GM19351 (cell line): ENCODE results near the gene FAM111A.
A peak's percentile ranks its signal among the peaks of the same experiment; 100 is the strongest.

Experiments used
- ATAC-seq: cut with Tn5 transposase; IDR thresholded peaks from one replicate; pipeline ENCODE4 v1.9.1; 2021; ENCODE audit warnings: mild to moderate bottlenecking, moderate library complexity; ENCODE audit not compliant: unreplicated experiment

The FAM111A gene

DNA sequence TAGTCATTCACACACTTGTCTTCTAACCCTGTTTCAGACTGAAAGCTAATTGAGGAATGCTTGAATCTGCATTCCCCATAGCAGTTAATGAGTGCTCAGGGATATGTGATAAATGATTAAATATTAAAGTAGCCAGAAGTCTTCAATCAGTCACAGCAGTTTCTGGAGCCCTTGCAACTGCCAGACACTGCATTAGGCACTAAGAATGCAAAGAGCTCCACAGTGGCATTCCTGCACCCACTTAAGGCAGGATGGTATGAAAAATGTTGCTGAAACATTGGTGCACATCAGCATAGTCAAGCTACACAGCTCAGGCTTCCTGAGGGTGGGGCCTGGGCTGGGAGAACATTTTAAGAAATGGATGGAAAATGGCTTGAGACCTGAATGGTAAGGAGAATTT, 35.7 kb downstream of the FAM111A start:
- no peak for ATAC-seq

DNA sequence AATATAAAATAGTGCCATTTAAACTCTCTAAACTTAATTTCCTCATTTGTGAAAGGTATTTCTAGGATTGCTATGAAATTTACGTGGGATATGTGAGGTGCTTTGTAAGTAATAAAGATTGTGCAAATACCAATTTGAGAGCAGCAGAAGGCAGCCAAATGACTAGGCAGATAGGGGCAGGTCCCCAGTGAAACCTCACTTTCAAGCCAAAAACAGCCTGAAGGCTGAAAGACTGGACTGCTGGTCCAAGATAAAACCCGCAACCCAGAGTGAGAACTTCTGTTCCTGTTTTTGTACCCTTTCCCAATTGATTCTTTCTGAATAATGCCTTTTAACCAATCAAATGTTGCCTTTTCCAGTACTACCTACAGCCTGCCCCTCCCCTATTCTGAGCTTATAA, 36.5 kb downstream of the FAM111A start:
- ATAC-seq: no peak

DNA sequence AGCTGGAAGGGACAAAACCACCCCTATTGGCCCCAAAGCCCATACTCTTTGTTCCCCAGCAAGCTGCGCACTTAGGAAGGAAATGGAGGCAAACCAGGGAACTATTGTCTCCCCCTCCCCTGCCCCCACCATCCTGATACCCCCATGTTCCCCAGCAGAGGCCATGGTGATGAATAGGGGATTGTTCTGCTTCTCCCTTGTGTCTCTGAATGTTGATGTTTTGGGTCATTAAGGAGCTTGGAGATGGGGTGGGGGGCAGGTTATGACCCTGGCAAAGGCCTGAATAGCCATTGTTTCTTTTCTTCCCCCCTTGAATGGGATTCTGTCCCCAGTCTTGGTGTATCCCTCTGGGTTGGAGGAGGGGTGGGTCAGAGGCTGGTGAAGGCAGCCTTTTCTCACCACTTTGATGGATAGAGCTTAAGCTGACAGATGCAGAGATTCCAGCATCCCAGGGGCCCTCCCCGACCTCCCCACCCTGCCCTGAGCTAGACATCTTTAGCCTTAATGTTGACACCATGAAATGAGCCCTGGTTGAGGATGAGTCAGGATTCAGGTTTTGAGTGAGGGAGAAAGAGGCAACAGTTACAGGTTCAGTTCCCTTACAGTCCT, 37.6 kb downstream of the FAM111A start:
- ATAC-seq: no peak

DNA sequence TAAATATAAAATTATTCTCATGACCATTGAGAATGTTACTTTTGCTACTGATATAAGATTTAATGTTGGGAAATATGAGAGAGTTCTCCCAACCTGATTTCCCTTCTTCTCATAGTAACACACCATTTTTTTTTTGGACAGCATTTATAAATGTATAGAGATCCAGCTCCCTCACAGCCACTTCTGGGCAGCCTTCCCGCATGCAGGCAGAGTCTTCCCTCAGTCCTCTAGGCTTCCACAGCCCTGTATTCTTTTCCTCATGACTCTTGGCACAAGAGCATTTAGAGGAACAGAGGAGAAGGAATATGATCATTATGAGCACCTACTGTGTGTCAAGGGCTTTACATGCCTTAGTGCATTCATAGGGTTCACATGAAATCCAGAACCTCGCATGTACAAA, 38.3 kb downstream of the FAM111A start:
- no peak for ATAC-seq

DNA sequence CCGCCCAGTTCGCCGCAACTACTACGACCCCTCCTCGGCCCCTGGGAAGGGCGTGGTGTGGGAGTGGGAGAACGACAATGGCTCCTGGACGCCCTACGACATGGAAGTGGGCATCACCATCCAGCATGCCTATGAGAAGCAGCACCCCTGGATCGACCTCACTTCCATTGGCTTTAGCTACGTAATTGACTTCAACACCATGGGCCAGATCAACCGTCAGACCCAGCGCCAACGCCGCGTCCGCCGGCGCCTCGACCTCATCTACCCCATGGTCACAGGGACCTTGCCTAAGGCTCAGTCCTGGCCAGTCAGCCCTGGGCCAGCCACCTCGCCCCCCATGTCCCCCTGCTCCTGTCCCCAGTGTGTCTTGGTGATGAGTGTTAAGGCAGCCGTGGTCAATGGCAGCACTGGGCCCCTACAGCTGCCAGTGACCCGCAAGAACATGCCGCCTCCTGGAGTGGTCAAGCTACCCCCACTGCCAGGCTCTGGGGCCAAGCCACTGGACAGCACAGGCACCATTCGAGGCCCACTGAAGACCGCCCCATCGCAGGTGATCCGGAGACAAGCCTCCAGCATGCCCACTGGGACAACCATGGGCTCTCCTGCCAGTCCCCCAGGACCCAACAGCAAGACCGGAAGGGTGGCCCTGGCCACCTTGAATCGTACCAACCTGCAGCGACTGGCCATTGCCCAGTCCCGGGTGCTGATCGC, 39.2 kb downstream of the FAM111A start:
- no peak for ATAC-seq

DNA sequence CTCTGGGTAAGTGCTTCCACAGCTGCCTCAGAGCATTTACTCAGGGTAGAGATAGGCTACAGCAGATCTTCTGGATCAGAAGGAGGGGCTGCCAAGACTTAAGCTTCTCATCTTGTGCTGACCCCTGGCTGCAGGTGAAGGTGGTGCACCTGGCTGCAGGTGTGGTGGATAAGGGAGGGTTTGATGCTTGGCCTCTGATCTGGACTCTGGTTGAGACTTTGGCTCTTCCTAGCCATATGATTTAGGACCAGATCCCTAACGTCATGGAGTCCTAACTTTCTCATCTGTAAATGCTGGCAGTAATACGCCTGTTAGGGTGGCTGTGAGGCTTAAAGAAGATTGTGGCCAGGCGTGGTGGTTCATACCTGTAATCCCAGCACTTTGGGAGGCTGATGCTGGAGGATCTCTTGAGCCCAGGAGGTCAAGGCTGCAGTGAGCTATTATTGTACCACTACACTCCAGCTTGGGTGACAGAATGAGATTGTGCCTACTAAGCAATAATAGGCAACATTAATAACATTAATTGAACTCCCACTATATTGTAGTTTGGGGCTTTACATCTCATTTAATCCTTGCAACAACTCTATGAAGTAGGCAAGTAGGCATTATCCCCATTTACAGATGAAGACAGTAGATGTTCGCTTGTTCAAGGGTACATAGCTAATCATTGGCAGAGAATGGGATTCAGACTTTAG, 39.9 kb downstream of the FAM111A start:
- no peak for ATAC-seq

DNA sequence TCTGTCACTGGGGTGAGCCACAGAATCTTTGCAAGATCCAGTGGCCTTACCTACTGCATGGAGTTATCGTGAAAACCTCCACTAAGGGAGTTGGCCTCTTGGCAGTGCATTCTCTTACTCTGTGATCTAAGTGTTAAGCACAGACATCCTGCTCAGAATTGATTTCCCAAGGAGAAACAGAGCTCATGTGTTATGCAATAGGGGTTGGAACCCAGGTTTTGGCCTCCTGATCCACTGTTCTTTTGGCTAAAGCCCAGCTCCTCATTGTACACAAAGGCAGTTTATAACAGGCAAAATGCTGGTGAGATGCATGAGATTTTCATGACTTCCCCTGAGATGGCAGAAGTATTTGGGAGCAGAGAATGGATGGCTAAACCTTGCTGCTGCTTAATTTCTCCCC, 41.1 kb downstream of the FAM111A start:
- no peak for ATAC-seq

DNA sequence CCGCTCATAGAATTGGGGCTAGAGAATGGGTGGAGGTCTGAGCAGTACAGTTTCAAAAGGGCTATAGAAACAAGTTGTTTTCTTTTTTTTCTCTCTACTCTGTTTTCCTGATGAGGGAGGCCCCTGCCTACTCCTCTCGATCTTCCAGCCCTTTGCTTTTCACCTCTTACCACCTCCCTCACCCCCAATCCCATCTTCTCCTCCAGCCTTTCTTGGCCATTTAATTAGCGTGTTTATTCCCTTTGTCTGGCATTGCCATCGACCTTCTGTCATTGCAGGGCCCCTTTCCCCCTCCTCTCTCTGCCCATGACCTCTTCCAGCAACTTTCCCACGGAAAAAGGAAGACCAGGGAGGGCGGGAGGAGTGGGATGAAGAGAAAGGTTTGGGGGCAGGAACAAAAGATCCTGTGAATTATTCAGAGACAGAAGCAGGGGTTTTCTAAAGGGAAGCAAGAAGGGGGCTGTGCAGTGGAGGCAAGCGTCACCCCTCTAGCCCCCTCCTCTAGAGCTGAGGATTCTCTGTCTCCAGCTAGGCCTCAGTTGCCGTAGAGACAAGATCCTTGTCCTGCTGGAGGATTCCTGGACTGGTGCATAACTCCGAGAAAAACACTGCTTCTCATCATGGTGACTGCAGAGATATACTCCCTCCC, 42.2 kb downstream of the FAM111A start:
- ATAC-seq: no peak

DNA sequence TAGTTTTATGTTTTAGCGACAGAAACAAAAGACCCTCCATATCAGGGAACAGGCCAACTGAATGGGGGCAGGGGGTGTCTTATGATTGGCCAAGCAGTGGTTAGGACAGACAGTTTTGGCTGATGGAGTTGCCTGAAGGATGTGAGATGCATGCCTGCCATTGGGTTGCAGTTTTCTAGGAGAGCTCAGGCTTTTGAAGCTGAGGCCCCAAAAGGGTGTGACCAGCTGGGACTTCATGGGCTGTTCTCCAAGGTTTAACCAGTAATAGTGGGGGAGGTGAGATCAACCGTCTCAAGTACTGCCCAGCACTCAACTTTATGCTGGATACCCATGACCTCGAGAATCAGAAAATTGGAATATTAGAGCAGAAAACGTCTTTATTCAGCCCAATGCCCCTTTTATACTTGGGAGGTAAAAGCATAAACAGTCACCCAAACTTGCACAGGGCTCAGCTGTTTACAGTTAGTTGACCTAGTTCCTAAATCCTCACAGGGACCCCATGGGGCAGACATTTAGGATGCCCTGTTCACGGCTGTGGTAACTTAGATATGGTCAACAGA, 42.8 kb downstream of the FAM111A start:
- ATAC-seq: no peak

DNA sequence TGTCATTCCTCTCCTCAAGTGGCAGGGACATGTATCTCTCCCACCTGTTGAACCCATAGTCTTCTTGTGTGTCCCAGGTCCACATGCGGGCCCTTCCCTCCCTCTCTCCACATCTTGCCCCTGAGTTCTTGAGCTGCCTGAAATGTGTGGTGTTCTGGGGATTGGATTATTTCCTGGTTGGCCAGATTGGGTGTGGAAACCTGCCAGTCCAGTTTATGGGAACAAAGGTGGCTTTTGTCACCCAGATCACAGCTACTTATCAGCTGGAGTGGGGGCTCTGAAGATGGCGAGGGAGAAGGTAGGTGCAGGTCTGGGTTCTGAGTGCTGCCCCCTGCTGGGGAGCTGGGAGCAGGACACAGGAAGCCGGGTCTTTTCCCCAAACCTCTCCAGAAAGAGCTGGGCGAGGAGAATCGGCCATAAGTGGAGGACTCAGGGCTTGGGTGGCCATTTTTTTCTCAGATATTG, 43.5 kb downstream of the FAM111A start:
- peak; percentile 74 for ATAC-seq

DNA sequence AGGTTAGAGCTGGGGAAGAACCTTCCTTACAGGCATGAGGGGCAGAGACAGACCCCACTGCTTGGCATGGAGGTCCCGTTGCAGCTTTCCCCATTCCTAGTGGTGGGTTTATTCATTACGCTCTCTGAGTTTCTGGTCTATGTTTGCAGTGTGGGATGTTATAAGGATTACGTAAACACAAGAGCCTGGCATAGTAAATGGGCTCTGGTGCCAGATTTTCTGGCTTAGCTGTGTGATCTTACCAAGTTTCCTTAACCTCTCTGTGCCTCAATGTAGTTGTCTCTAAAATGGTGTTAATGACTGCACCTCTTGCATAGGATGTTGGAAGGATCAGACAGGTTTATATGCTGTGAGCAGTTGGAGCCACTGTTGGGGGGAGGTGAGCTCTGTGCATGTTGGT, 44.4 kb downstream of the FAM111A start:
- ATAC-seq: no peak

DNA sequence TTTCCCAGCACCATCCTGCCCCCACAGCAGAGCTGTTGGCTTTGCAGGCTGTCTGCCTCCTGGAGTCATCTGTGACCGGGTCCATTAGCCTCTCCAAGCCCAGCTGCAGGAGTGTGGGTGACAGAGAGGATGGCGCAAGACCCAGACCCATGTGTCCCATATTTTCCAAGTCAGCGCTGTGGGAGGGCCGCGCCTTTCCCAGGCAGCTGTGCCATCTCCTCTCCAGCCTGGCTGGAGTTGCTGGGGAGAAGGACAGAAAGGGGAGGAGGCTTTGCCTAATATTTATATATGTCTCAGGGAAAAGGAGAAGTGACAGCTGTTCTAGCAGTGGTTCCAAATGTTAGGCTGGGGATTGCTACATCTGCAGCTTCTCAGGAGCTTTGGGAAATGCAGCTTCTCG, 44.9 kb downstream of the FAM111A start:
- ATAC-seq: no peak

DNA sequence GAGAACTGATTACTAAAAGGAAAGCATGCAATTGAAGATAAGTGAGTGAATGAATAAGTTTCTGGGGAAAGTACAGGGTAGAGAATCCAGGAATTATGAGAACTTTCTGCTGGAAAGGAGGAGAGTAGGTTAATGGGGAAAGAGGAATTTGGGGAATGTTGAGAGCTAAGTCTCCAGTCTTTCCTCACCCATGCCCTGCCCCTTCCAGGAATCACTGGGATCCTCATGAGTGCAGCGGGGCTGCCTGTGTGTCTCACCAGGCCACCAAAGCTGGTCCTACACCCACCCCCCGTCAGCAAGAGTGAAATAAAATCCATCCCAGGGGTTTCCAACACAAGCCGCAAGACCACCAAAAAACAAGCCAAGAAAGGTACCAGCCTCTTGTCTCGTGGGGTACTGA, 46.3 kb downstream of the FAM111A start:
- ATAC-seq: no peak

DNA sequence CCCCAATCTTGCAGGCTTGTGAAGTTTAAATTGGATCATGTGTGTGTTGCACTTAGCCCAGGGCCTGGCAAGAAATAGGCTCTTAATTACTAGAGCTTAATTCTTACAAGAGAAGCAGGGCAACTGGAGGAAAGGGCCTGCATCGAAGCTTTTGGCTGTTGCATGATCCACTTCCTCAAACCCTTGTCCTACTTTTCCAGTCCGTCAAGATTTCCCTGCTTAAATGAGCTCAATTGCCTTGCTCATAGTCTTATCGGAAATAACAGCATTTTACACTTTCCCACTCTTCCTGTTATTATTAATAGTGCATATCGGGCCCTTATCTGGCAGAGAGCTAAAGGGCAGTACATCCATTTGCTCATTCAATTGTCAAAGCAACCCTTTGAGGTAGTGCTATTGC, 47.3 kb downstream of the FAM111A start:
- ATAC-seq: no peak

DNA sequence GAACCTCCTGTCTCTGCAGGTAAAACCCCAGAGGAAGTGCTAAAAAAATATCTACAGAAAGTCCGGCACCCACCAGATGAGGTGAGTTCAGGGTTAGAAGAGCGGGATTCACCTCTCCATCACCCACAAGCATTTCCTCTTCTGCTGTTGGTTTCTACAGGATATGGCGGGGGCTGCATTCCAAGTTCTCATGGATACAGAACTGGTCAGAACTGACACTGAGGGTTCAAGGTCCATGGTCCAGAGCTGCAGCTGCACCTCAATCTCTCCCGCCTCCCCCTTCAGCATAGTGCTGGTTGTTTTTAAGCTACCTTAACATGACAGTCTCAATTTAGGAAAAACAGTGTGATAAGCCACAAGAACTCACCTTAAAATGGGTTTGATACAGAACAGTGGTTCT, 48.4 kb downstream of the FAM111A start:
- ATAC-seq: no peak

DNA sequence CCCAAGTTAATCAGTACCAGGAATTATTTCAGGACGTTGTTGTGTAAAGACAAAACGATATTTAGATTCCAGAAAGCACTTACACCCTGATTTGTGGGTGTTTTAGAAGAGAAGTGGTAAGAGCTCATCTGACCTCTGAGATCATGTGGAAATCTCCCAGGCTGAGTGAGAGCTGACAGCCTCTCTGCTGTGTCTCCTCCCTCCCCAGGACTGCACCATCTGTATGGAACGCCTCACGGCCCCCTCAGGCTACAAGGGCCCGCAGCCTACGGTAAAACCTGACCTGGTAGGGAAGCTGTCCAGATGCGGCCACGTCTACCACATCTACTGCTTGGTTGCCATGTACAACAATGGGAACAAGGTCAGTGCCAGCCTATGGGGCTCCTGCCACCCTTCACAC, 49.2 kb downstream of the FAM111A start:
- ATAC-seq: no peak

DNA sequence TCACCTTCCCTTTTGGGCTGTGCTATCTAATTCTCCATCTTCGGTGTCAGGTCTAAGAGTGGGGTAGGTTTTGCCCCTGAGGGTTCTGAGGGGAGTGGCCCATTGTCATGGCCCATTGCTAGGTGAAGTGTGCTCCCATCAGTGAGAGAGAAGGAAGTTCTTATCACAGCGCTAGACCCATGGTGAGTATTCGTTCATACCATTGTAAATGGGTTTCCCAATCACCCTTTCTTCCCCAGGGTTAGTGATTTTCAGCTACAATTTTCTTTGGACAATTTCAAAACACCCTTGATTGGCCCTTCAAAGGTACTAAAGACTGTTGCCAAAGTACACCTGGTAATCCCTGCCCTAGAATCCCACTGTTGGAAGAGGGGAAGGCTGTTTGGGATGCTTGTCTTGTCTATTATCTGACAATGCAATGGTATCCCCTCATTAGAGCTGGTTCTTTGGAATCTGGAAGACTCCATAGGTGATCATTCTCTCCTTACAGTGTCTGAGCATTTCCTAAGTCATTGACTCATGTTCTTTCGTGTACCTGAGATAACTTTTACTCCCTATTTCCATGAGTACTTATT, 49.9 kb downstream of the FAM111A start:
- ATAC-seq: no peak

DNA sequence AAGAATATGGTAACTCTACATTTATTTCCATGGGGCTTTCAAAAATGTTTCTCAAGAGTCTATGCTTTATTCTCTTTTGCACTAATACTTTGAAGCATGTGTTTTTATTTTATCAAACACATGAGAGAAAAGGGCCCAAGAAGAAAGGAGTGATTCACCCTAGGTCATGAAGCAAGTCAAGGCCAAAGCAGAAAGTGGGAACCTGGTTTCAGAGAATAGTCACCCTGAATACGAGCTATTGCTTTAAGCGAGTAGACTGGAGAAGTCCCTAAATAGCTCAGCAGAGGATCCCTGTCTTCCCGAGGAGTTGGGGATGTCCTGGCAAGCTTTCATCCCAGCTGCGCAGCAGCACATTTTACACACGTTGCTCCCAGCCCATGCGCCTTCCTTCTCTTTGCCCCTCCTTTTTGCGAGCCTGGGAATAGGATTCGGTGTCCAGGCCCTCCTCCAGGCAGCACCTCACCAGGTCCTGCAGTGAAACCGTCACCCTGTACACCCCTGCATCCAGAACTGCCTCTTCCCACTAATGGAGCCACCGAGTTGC, 51.0 kb downstream of the FAM111A start:
- no peak for ATAC-seq

DNA sequence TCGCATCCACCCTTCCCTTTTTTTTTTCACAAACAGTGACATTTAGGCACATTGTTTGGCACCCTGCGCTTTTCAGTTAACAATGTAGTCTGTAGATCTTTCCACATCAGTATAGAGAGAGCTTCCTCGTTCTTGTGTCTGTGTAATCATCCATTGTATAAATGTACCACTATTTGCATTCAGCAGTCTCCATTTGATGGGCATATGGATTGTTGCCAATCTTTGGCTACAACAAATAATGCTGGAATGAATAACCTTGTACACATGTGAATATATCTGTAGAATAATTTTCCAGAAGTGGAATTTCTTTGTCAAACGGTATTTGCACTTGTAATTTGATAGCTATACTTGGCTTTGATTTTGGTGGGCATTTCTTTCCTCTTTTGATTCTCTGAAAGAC, 52.9 kb downstream of the FAM111A start:
- no peak for ATAC-seq

DNA sequence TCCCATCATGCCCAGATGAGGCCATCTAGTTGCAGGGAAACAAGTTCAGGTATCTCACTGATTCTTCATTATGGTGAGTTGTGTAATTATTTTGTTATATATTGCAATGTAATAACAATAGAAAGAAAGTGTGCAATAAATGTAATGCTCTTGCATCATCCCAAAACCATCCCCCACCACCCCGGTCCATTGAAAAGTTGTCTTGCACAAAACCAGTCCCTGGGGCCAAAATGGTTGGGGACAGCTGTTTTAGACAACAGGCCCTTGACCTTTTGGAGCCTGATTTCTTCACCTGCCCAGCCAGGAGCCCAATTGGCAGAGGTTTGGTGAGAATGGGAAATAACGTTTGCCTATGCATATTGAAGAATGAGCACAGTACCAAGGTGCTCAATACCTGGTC, 54.1 kb downstream of the FAM111A start:
- no peak for ATAC-seq

DNA sequence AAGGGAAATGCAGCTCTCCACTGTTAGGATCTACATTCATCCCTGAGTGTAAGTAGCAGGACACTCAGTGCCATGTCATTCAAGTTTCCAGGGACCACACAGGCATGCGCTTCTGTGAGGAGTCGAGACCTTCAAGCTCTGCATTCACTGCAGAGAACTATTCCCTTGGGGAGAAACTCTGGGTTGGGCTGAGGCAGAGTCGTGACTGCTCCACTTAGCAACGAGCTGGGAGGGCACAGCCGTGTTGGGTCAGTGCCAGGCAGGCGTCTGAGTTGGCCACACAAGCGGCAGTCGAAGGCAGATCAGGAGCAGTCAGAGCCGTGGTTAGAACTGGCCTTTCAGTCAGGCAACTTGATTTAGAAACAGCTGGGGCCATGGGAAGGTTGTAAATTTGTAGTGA, 55.3 kb downstream of the FAM111A start:
- ATAC-seq: no peak
